HepG2 (cell line): ENCODE results near the gene NKAIN2. TPM values are rescaled to one million over a fixed set of nuclear protein-coding genes. Genes with fewer than 3 reads are reported as not detected.

ENCODE experiments used
- ATAC-seq: fragments of 200-7000 bp; cut with Tn5 transposase; 3 replicates; pipeline ENCODE4 v1.9.1; 2020; ENCODE audit warnings: mild to moderate bottlenecking, moderate library complexity
- BruUV-seq: library from RNA; stranded (reverse); fragments of 400-500 nt; replicated peaks from 2 replicates; lab custom pipeline; 2021; lab: Mats Ljungman, UMichigan
- CTCF ChIA-PET: fragments of 300-600 bp; formaldehyde crosslinking; extraction: SDS; loops from one replicate; lab custom pipeline; 2021; ENCODE audit warnings: low total read pairs, inconsistent platforms, low intra/inter-chr PET ratio; lab: Yijun Ruan, JAX
- POLR2A ChIA-PET: fragments of 350-600 bp; sonication (Branson Sonifier 250); formaldehyde crosslinking; loops from one replicate; lab custom pipeline; 2020; ENCODE audit warnings: antibody characterized with exemption, inconsistent platforms; lab: Yijun Ruan, JAX
- DNase-seq: peaks from one replicate; pipeline ENCODE4 v3.0.0-alpha.2; 2015; ENCODE audit warnings: low spot score
- FAIRE-seq: peaks from 3 replicates; lab custom pipeline; 2011; peaks lifted over from hg19 to GRCh38; lab: Jason Lieb, UNC
- H2AFZ ChIP-seq: one replicate; pipeline ENCODE4 v1.6.1; 2011; ENCODE audit warnings: low read length, inconsistent platforms
- H3K27ac ChIP-seq: fragments of 300-600 bp; 3 replicates; pipeline ENCODE4 v1.8.0; 2011; ENCODE audit warnings: mixed run types, mild to moderate bottlenecking, mixed read lengths, low read length, inconsistent platforms; ENCODE audit not compliant: insufficient read depth; ENCODE audit errors: extremely low read length
- H3K27me3 ChIP-seq, 2 experiments: fragments of 200-600 bp in 1 of 2; 2 replicates in 1 of 2; 3 replicates in 1 of 2; pipeline versions ENCODE4 v1.6.0 to v1.8.0; 2011; ENCODE audit warnings: low read length in 2 of 2, mild to moderate bottlenecking in 2 of 2, moderate library complexity in 2 of 2, inconsistent platforms in 1 of 2; ENCODE audit not compliant: insufficient read depth in 2 of 2, control insufficient read depth in 1 of 2
- H3K36me3 ChIP-seq, 2 experiments: fragments of 200-600 bp in 1 of 2; replicated peaks in 1 of 2; 2 replicates in 1 of 2; 3 replicates in 1 of 2; pipeline versions ENCODE4 v1.5.1 to v1.8.0; 2011; ENCODE audit warnings: low read length in 2 of 2, inconsistent platforms in 1 of 2; ENCODE audit not compliant: insufficient read depth in 2 of 2, control insufficient read depth in 1 of 2
- H3K4me1 ChIP-seq: 2 replicates; pipeline ENCODE4 v1.5.1; 2012; ENCODE audit warnings: low read length, inconsistent platforms; ENCODE audit not compliant: insufficient read depth
- H3K4me2 ChIP-seq: 2 replicates; pipeline ENCODE4 v1.6.0; 2011; ENCODE audit warnings: low read depth, low read length, inconsistent platforms
- H3K4me3 ChIP-seq, 3 experiments: fragments of 200-600 bp in 1 of 3; sonication (generic), shearing (Covaris generic) in 1 of 3; replicated peaks in 1 of 3; 2 replicates each; pipeline ENCODE4 v1.5.1; 2011 to 2016; ENCODE audit warnings: low read length in 3 of 3, inconsistent platforms in 2 of 3, low read depth in 2 of 3, mild to moderate bottlenecking in 2 of 3, control low read depth in 1 of 3, mixed read lengths in 1 of 3; ENCODE audit not compliant: insufficient read depth in 1 of 3
- H3K79me2 ChIP-seq: one replicate; pipeline ENCODE4 v1.6.1; 2011; ENCODE audit warnings: low read length, inconsistent platforms; ENCODE audit not compliant: insufficient read depth
- H3K9ac ChIP-seq: 2 replicates; pipeline ENCODE4 v1.6.0; 2011; ENCODE audit warnings: mild to moderate bottlenecking, low read depth, low read length, inconsistent platforms; ENCODE audit not compliant: insufficient read depth
- H3K9me3 ChIP-seq: 2 replicates; pipeline ENCODE4 v1.5.1; 2012; ENCODE audit warnings: mild to moderate bottlenecking, low read length
- H4K20me1 ChIP-seq: 2 replicates; pipeline ENCODE4 v1.6.0; 2011; ENCODE audit warnings: inconsistent platforms, mild to moderate bottlenecking, low read length, moderate library complexity; ENCODE audit not compliant: insufficient read depth
- ATF6 ChIP-seq: sonication (generic); formaldehyde crosslinking; conservative IDR thresholded peaks from 2 replicates; pipeline ENCODE4 v1.4.0; 2020; ENCODE audit warnings: missing genetic modification reagents
- DMAP1 ChIP-seq: IDR thresholded peaks from 2 replicates; pipeline ENCODE4 v1.6.1; 2016
- NCOA2 ChIP-seq: sonication (generic); formaldehyde crosslinking; IDR thresholded peaks from 2 replicates; pipeline ENCODE4 v1.8.0; 2022; ENCODE audit warnings: inconsistent platforms
- NCOR1 ChIP-seq: fragments of 200-600 bp; sonication (generic); IDR thresholded peaks from 2 replicates; pipeline ENCODE4 v1.7.0; 2017; ENCODE audit warnings: antibody characterized with exemption, low read length, borderline replicate concordance
- PHF21A ChIP-seq: sonication (generic); formaldehyde crosslinking; IDR thresholded peaks from 2 replicates; pipeline ENCODE4 v1.5.0; 2020; ENCODE audit warnings: mild to moderate bottlenecking, missing genetic modification reagents
- SETDB1 ChIP-seq: sonication (generic); formaldehyde crosslinking; IDR thresholded peaks from 2 replicates; pipeline ENCODE4 v1.5.1; 2020; ENCODE audit warnings: missing genetic modification reagents, mild to moderate bottlenecking, borderline replicate concordance
- SIX1 ChIP-seq: sonication (generic); formaldehyde crosslinking; IDR thresholded peaks from 2 replicates; pipeline ENCODE4 v1.4.0; 2020; ENCODE audit warnings: missing genetic modification reagents, borderline replicate concordance
- SP140L ChIP-seq: sonication (generic); formaldehyde crosslinking; IDR thresholded peaks from 2 replicates; pipeline ENCODE4 v1.4.0; 2020; ENCODE audit warnings: missing genetic modification reagents, borderline replicate concordance
- ZBTB3 ChIP-seq: sonication (generic); formaldehyde crosslinking; IDR thresholded peaks from 2 replicates; pipeline ENCODE4 v1.4.0; 2020; ENCODE audit warnings: low read depth, mild to moderate bottlenecking, moderate library complexity, missing genetic modification reagents, borderline replicate concordance
- ZFP1 ChIP-seq: IDR thresholded peaks from 2 replicates; pipeline ENCODE4 v1.6.1; 2016
- ZFX ChIP-seq: sonication (generic); formaldehyde crosslinking; IDR thresholded peaks from 2 replicates; pipeline ENCODE4 v1.4.0; 2020; ENCODE audit warnings: mild to moderate bottlenecking, low read depth, missing genetic modification reagents, moderate library complexity
- ZNF20 ChIP-seq: sonication (generic); formaldehyde crosslinking; IDR thresholded peaks from 2 replicates; pipeline ENCODE4 v1.4.0; 2020; ENCODE audit warnings: mild to moderate bottlenecking, moderate library complexity, missing genetic modification reagents
- ZNF510 ChIP-seq: sonication (generic); formaldehyde crosslinking; IDR thresholded peaks from 2 replicates; pipeline ENCODE4 v1.4.0; 2020; ENCODE audit warnings: low read depth, mild to moderate bottlenecking, missing genetic modification reagents
- ZSCAN29 ChIP-seq: sonication (generic); formaldehyde crosslinking; conservative IDR thresholded peaks from 2 replicates; pipeline ENCODE4 v1.4.0; 2020; ENCODE audit warnings: mild to moderate bottlenecking, missing genetic modification reagents
- WGBS: methylation state at CpG from one replicate; pipeline ENCODE4 v1.1.6; 2017; ENCODE audit warnings: low lambda C conversion rate; 5-methylcytosine and 5-hydroxymethylcytosine counted together
- in situ Hi-C: cut with HindIII; loops from 2 replicates; pipeline ENCODE4 v1.10.0; 2017; ENCODE audit warnings: low pct_unique_long_range_greater_than_20kb; ENCODE audit not compliant: extremely low pct_ligation_motif_present
- intact Hi-C: fragments of 100-400 bp; cut with micrococcal nuclease; formaldehyde crosslinking; loops from one replicate; pipeline ENCODE4 v1.10.0; 2022; ENCODE audit not compliant: unreplicated experiment
- polyA plus RNA-seq, 8 experiments: library from polyadenylated mRNA; depleted of rRNA in 3 of 8; stranded (reverse) in 7 of 8; unstranded in 1 of 8; fragments of >200 nt; fragmentation: Illumina TruSeq in 4 of 8; extraction: Trizol in 4 of 8; gene quantifications; 2 replicates each; pipeline versions ENCODE4 v1.2.1 to v1.2.3, GENCODE V29; 2011 to 2016; ENCODE audit warnings: low read depth in 4 of 8, missing spikeins in 1 of 8, mixed read lengths in 1 of 8; ENCODE audit not compliant: insufficient read depth in 1 of 8
- total RNA-seq, 5 experiments: library from RNA; depleted of rRNA; stranded (reverse); fragments of >200 nt; fragmentation: Illumina TruSeq; extraction: Trizol; gene quantifications; 2 replicates each; pipeline ENCODE4 v1.2.3, GENCODE V29; 2016; ENCODE audit warnings: low read depth in 1 of 5
- TF ChIP-seq, protein P1 (sequence below): sonication (generic); formaldehyde crosslinking; IDR thresholded peaks from 2 replicates; pipeline ENCODE4 v1.9.0; 2022; ENCODE audit warnings: missing genetic modification reagents, mild to moderate bottlenecking, borderline replicate concordance
- TF ChIP-seq, protein P2 (sequence below): IDR thresholded peaks from 2 replicates; pipeline ENCODE4 v1.6.1; 2016
- TF ChIP-seq, protein P3 (sequence below): sonication (generic); formaldehyde crosslinking; IDR thresholded peaks from 2 replicates; pipeline ENCODE4 v1.4.0; 2020; ENCODE audit warnings: mild to moderate bottlenecking, missing genetic modification reagents

Gene NKAIN2
- total and polyA plus RNA-seq, 2 of the 13 experiments (the other 11 are each of a cell fraction or from before 2014, with no cell fraction given) = not detected

GRCh38 chr6:124459268-124459667 lies 655.6 kb downstream of the NKAIN2 start:
- Histone ChIP-seq H3K9me3 (no peaks in the 10 kb centered on the region), H3K4me1 (no peaks in the 10 kb centered on the region), H4K20me1 (no peaks in the 10 kb centered on the region), H2AFZ (no peak overlapping the region), H3K4me3 (no peak overlapping the region), H3K4me2 (no peak overlapping the region), H3K9ac (no peak overlapping the region), H3K27ac (no peak overlapping the region), H3K79me2 (no peaks in the 10 kb centered on the region), H3K27me3 (no peaks in the 10 kb centered on the region), H3K36me3 (no peaks in the 10 kb centered on the region)
- intact Hi-C loops = no loop called here
- CTCF ChIA-PET = no interaction called here
- no peak for FAIRE-seq
- no peak for ATAC-seq
- DNase-seq = no peak
- TF ChIP-seq, protein P1, sequence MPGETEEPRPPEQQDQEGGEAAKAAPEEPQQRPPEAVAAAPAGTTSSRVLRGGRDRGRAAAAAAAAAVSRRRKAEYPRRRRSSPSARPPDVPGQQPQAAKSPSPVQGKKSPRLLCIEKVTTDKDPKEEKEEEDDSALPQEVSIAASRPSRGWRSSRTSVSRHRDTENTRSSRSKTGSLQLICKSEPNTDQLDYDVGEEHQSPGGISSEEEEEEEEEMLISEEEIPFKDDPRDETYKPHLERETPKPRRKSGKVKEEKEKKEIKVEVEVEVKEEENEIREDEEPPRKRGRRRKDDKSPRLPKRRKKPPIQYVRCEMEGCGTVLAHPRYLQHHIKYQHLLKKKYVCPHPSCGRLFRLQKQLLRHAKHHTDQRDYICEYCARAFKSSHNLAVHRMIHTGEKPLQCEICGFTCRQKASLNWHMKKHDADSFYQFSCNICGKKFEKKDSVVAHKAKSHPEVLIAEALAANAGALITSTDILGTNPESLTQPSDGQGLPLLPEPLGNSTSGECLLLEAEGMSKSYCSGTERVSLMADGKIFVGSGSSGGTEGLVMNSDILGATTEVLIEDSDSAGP (CRISPR knock-in tag) = no peak
- TF ChIP-seq ZNF20 (CRISPR knock-in tag) (no peak), DMAP1 (CRISPR knock-in tag) (no peak), ZFP1 (CRISPR knock-in tag) (no peak), NCOR1 (no peak), SIX1 (CRISPR knock-in tag) (no peak), PHF21A (CRISPR knock-in tag) (no peak), ZBTB3 (CRISPR knock-in tag) (no peak), ATF6 (CRISPR knock-in tag) (no peak), SETDB1 (CRISPR knock-in tag) (no peak), ZNF510 (CRISPR knock-in tag) (no peak), SP140L (no peak), ZFX (no peak), NCOA2 (CRISPR knock-in tag) (no peak), ZSCAN29 (no peak)
- TF ChIP-seq, protein P2, sequence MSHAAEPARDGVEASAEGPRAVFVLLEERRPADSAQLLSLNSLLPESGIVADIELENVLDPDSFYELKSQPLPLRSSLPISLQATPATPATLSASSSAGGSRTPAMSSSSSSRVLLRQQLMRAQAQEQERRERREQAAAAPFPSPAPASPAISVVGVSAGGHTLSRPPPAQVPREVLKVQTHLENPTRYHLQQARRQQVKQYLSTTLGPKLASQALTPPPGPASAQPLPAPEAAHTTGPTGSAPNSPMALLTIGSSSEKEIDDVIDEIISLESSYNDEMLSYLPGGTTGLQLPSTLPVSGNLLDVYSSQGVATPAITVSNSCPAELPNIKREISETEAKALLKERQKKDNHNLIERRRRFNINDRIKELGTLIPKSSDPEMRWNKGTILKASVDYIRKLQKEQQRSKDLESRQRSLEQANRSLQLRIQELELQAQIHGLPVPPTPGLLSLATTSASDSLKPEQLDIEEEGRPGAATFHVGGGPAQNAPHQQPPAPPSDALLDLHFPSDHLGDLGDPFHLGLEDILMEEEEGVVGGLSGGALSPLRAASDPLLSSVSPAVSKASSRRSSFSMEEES (CRISPR knock-in tag) = no peak
- TF ChIP-seq, protein P3, sequence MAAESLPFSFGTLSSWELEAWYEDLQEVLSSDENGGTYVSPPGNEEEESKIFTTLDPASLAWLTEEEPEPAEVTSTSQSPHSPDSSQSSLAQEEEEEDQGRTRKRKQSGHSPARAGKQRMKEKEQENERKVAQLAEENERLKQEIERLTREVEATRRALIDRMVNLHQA (CRISPR knock-in tag) = no peak
- in situ Hi-C loops = no loop called here
- POLR2A ChIA-PET = no interaction called here
- no TSS peak for BruUV-seq
- WGBS = 4% methylated on average over 2 of the region's 2 CpGs
